ENCODE data around the gene RPL39L. TPM values are rescaled to one million over a fixed set of nuclear protein-coding genes. Genes with fewer than 3 reads are reported as not detected.

RPL39L gene
- total and polyA plus RNA-seq, 10 donors, result 1.9 to 10.9 (median 4.1) TPM

DNA sequence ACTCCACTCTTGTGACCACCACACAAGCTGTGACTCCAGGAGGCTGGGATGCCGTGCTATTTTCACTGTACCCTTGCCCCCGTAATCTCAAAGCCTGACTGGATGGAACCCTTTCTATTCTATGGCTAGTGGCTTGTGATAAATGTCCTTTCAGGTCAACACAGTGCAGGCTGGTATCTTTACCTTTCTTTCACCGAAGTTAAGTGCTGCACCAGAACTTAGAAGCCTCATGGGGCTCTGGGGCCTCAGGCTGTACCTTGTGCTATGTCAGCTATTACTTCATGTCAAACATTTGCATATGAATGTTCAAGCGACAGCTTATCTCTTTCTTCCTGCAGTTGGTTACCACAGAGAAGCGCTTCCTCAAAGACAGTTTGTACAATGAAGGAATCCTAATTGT lies 66.8 kb downstream of the RPL39L start:
- H3K27me3 ChIP-seq (replicated peaks in 1 of 7), result no peaks in the 10 kb centered on the region
- intact Hi-C loops (cut with DNase I; ENCODE audit: low total_unique reads), result no loop called here
- DNase-seq, result no peak
- no peaks in the 10 kb centered on the region for H3K9me3 ChIP-seq
- peaks cover 3 to 60% (median 13%) of the 10 kb centered on the region in 6 donors for H3K4me1 ChIP-seq
- peaks cover 5 to 99% (median 70%) of the 10 kb centered on the region in 6 donors for H3K36me3 ChIP-seq
- no peak overlapping the region for H3K4me3 ChIP-seq
- H3K27ac ChIP-seq, result peak overlapping the region in 6 of 8 donors; percentile 38 to 82 (median 50)
- 54 to 68% (median 58%) methylated on average over 5 of the region's 5 CpGs for WGBS, 5 donors
- TF ChIP-seq POLR2AphosphoS5 (IDR thresholded peaks at IDR 0.05) (peak in 1 of 3 donors; percentile 33), POLR2A (IDR thresholded peaks at IDR 0.05) (no peak)

DNA sequence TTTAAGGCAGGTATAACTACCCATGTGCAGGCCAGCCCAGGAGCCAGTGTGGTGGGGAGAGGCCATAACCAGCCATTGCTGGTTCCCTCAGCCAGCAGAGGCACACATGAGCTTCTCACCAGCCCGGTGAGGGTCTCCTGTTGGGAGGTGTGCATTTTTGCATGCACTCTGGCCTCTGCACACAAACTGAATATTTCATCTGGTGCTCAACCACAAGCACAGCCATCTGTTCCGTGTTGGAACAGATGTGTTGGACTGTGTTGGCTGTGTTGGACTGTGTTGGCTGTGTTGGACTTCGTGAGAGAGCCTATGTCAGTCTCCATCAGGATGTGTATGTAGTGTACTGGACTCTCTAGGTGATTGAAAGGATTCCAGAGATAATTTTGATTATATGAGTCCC lies 67.2 kb downstream of the RPL39L start:
- H3K4me1 ChIP-seq, result peaks cover 3 to 64% (median 13%) of the 10 kb centered on the region in 6 donors
- no peaks in the 10 kb centered on the region for H3K27me3 ChIP-seq (replicated peaks in 1 of 7)
- peaks cover 5 to 99% (median 66%) of the 10 kb centered on the region in 6 donors for H3K36me3 ChIP-seq
- H3K27ac ChIP-seq, result peak overlapping the region in 6 of 8 donors; percentile 2 to 82 (median 50)
- no peak for DNase-seq
- TF ChIP-seq POLR2A (IDR thresholded peaks at IDR 0.05) (no peak), POLR2AphosphoS5 (IDR thresholded peaks at IDR 0.05) (no peak)
- TF ChIP-seq, protein P1, sequence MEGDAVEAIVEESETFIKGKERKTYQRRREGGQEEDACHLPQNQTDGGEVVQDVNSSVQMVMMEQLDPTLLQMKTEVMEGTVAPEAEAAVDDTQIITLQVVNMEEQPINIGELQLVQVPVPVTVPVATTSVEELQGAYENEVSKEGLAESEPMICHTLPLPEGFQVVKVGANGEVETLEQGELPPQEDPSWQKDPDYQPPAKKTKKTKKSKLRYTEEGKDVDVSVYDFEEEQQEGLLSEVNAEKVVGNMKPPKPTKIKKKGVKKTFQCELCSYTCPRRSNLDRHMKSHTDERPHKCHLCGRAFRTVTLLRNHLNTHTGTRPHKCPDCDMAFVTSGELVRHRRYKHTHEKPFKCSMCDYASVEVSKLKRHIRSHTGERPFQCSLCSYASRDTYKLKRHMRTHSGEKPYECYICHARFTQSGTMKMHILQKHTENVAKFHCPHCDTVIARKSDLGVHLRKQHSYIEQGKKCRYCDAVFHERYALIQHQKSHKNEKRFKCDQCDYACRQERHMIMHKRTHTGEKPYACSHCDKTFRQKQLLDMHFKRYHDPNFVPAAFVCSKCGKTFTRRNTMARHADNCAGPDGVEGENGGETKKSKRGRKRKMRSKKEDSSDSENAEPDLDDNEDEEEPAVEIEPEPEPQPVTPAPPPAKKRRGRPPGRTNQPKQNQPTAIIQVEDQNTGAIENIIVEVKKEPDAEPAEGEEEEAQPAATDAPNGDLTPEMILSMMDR (IDR thresholded peaks at IDR 0.05 in 8 of 11, conservative IDR thresholded peaks at IDR 0.05 in 3 of 11), result no peak
- no peak overlapping the region for H3K4me3 ChIP-seq
- intact Hi-C loops (cut with DNase I; ENCODE audit: low total_unique reads), result no loop called here
- 63 to 86% (median 73%) methylated on average over 3 of the region's 3 CpGs for WGBS, 5 donors
- no peaks in the 10 kb centered on the region for H3K9me3 ChIP-seq

Other genes with a start within 250 kb of the RPL39L start
- 100 to 1,000 TPM; 160 to 247 (median 211) TPM for gene ST6GAL1, start 209.0 kb downstream of the RPL39L start, total RNA-seq
- gene ST6GAL1, start 209.0 kb downstream of the RPL39L start, polyA plus RNA-seq, result 10 to 100 TPM; 46.7 to 67.5 (median 59.3) TPM
- gene RTP1, start 58.0 kb upstream of the RPL39L start, total RNA-seq, result not detected
- not detected for gene RTP1, start 58.0 kb upstream of the RPL39L start, polyA plus RNA-seq
- 1 to 10 TPM in 1 of 7 donors, under 1 TPM in 4, not detected in 2; 0.35 to 1.9 (median 0.49) TPM for gene MASP1, start 152.2 kb upstream of the RPL39L start, total RNA-seq
- gene MASP1, start 152.2 kb upstream of the RPL39L start, polyA plus RNA-seq, result under 1 TPM; 0.05 to 0.11 (median 0.10) TPM
- gene RTP4, start 228.9 kb upstream of the RPL39L start, total RNA-seq, result 10 to 100 TPM in 4 of 7 donors, 1 to 10 TPM in 3; 8.3 to 15.7 (median 12.1) TPM
- 10 to 100 TPM in 1 of 3 donors, 1 to 10 TPM in 2; 8.2 to 11.7 (median 9.5) TPM for gene RTP4, start 228.9 kb upstream of the RPL39L start, polyA plus RNA-seq

Data from spleen (tissue), 11 donors.